Choroid plexus epithelial cell (primary cell): ENCODE data around the gene TAC4.
A peak's percentile ranks its signal among the peaks of the same experiment; 100 is the strongest.

ENCODE experiments used
- DNase-seq: peaks from one replicate; pipeline ENCODE4 v3.0.0-alpha.2; 2010; ENCODE audit warnings: low read depth
- H3K4me3 ChIP-seq: 2 replicates; pipeline ENCODE4 v1.5.1; 2011; ENCODE audit warnings: low read depth, mild to moderate bottlenecking, control low read depth, low read length, moderate library complexity
- CTCF ChIP-seq: conservative IDR thresholded peaks from 2 replicates; pipeline ENCODE4 v1.5.1; 2011; ENCODE audit warnings: low read depth, mild to moderate bottlenecking, control low read depth, inconsistent platforms, low read length, moderate library complexity

TAC4 gene

DNA sequence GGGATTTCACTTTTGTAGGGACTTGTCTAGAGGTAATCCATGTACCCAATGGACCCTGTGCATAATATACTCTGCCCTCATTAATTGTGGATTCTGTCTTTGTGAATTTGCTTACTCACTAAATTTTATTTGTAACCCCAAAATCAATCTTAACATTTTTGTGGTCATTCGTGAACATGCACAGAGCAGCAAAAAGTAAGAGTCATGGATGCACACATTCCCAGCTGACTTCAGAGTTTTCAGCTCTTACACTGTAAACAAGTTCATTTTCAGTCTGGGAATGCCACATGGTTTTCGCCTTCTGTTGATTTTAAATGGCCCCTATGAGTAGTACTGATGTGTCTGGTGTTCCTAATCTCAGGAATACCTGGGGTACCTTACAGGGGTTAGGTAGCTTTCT lies 24.3 kb downstream of the TAC4 start:
- DNase-seq, result peak; percentile 44
- no peak for TF ChIP-seq CTCF
- H3K4me3 ChIP-seq, result no peak overlapping the region

- no peak for TF ChIP-seq CTCF
- no peak for DNase-seq
Observed at GRCh38 chr17:49822829-49823228, 25.0 kb downstream of the TAC4 start.

GRCh38 chr17:49821916-49822315 lies 26.0 kb downstream of the TAC4 start:
- no peak for TF ChIP-seq CTCF

More at GRCh38 chr17:49822829-49823228, 25.0 kb downstream of the TAC4 start:
- no peak overlapping the region for H3K4me3 ChIP-seq

DNA sequence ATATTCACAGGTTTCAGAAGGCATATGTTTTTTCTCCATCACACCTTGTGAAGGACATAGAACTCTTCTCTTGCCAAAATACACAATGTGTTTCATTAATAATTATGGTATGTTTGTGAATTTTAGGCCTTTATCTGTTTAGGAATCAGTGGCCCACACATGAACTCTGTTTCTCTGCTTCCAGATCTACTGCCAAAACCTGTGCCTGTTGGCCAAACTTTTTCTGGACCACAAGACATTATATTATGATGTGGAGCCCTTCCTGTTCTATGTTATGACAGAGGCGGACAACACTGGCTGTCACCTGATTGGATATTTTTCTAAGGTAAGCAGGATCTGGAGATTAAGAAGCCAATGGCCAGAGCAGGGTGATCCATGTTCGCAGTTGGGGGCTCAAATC lies 26.4 kb downstream of the TAC4 start:
- no peak for TF ChIP-seq CTCF
- H3K4me3 ChIP-seq, result no peak overlapping the region
- no peak for DNase-seq

More at GRCh38 chr17:49821916-49822315, 26.0 kb downstream of the TAC4 start:
- DNase-seq, result no peak
- no peak overlapping the region for H3K4me3 ChIP-seq

- no peak for TF ChIP-seq CTCF
- no peak overlapping the region for H3K4me3 ChIP-seq
- DNase-seq, result no peak
Observed at GRCh38 chr17:49820773-49821172, 27.1 kb downstream of the TAC4 start.

GRCh38 chr17:49819651-49820050 lies 28.2 kb downstream of the TAC4 start:
- DNase-seq, result no peak
- TF ChIP-seq CTCF, result no peak
- H3K4me3 ChIP-seq, result no peak overlapping the region

- DNase-seq, result no peak
- TF ChIP-seq CTCF, result no peak
- no peak overlapping the region for H3K4me3 ChIP-seq
Observed at GRCh38 chr17:49819138-49819537, 28.7 kb downstream of the TAC4 start.
